Keratinocyte (primary cell): ENCODE results near the gene AIG1.

Experiments used
- CTCF ChIP-seq, 3 experiments: IDR thresholded peaks in 1 of 3; conservative IDR thresholded peaks in 1 of 3; optimal IDR thresholded peaks in 1 of 3; 2 replicates in 2 of 3; 3 replicates in 1 of 3; pipeline versions ENCODE3 to v1.5.1; 2011; ENCODE audit warnings: low read length in 3 of 3, mild to moderate bottlenecking in 3 of 3, moderate library complexity in 2 of 3, control low read depth in 1 of 3, inconsistent platforms in 1 of 3; ENCODE audit not compliant: insufficient read depth in 2 of 3; ENCODE audit errors: extremely low read depth in 1 of 3
- EZH2 ChIP-seq: IDR thresholded peaks from one replicate; pipeline ENCODE4 v1.6.1; 2012; ENCODE audit warnings: inconsistent platforms, mild to moderate bottlenecking, low read length, moderate library complexity

- TF ChIP-seq CTCF (optimal IDR thresholded peaks at IDR 0.05 in 1 of 3, IDR thresholded peaks at IDR 0.05 in 1 of 3, conservative IDR thresholded peaks at IDR 0.05 in 1 of 3; ENCODE audit: extremely low read depth in 1 of 3, insufficient read depth in 2 of 3, low read length in 3 of 3) (no peak), EZH2 (no peak)
Measured at GRCh38 chr6:143163621-143164020, 102.9 kb downstream of the AIG1 start.
